Mesothelial cell of epicardium (in vitro differentiated cells): ENCODE data around the gene TSPEAR. TPM values are rescaled to one million over a fixed set of nuclear protein-coding genes. Genes with fewer than 3 reads are reported as not detected.
"Not testable (repeated sequence)": the region's sequence is repeated elsewhere in the genome, so short reads cannot be mapped to it uniquely, and the experiment has no call there.

Experiments used
- DNase-seq, 2 experiments: peaks; one replicate each; pipeline ENCODE4 v3.0.0; 2021; ENCODE audit warnings: low spot score in 2 of 2; ENCODE audit not compliant: unreplicated experiment in 2 of 2
- H3K27ac Mint-ChIP-seq: 2 replicates; pipeline ENCODE4 v1.8.0; 2021; ENCODE audit warnings: mixed read lengths
- H3K27me3 Mint-ChIP-seq: 2 replicates; pipeline ENCODE4 v1.8.0; 2021; ENCODE audit warnings: low read depth, mixed read lengths
- H3K36me3 Mint-ChIP-seq: 2 replicates; pipeline ENCODE4 v1.8.0; 2021; ENCODE audit warnings: mixed read lengths
- H3K4me1 Mint-ChIP-seq: 2 replicates; pipeline ENCODE4 v1.8.0; 2021; ENCODE audit warnings: mixed read lengths
- H3K4me3 Mint-ChIP-seq: 2 replicates; pipeline ENCODE4 v1.8.0; 2021; ENCODE audit warnings: mild to moderate bottlenecking, moderate library complexity, mixed read lengths
- H3K9me3 Mint-ChIP-seq: 2 replicates; pipeline ENCODE4 v1.8.0; 2021; ENCODE audit warnings: mixed read lengths
- CTCF ChIP-seq: fragments of 200-600 bp; sonication (generic); IDR thresholded peaks from one replicate; pipeline ENCODE4 v1.5.0; 2021; ENCODE audit warnings: antibody characterized with exemption; ENCODE audit not compliant: unreplicated experiment
- total RNA-seq: library from RNA; stranded (reverse); gene quantifications from 3 replicates; pipeline ENCODE4 v1.2.1, GENCODE V29; 2021

TSPEAR gene
- total RNA-seq, 1 donor from 2014 or later = 0.11 TPM

- TF ChIP-seq CTCF = no peak
- peaks cover 60% of the 10 kb centered on the region for H3K27me3 Mint-ChIP-seq
- H3K9me3 Mint-ChIP-seq = peaks cover 21% of the 10 kb centered on the region
- no peak overlapping the region for H3K4me3 Mint-ChIP-seq
- peak in 1 of 2 experiments; percentile 25 for DNase-seq
- no peak overlapping the region for H3K27ac Mint-ChIP-seq
- peaks cover 2% of the 10 kb centered on the region for H3K36me3 Mint-ChIP-seq
- peaks cover 11% of the 10 kb centered on the region for H3K4me1 Mint-ChIP-seq
Measured at GRCh38 chr21:44695184-44695583, 16.2 kb downstream of the TSPEAR start.

- Mint-ChIP-seq H3K27ac (no peak overlapping the region), H3K9me3 (peaks cover 21% of the 10 kb centered on the region)
Measured at GRCh38 chr21:44694776-44695175, 16.6 kb downstream of the TSPEAR start.

GRCh38 chr21:44692798-44693512 is 18.4 kb downstream of the TSPEAR start:
- TF ChIP-seq CTCF = no peak
- DNase-seq = no peak
- H3K4me1 Mint-ChIP-seq = peaks cover 8% of the 10 kb centered on the region
- peaks cover 21% of the 10 kb centered on the region for H3K9me3 Mint-ChIP-seq
- no peak overlapping the region for H3K27ac Mint-ChIP-seq
- H3K4me3 Mint-ChIP-seq = no peak overlapping the region
- H3K27me3 Mint-ChIP-seq = peaks cover 50% of the 10 kb centered on the region
- peaks cover 2% of the 10 kb centered on the region for H3K36me3 Mint-ChIP-seq

More at GRCh38 chr21:44694776-44695175, 16.6 kb downstream of the TSPEAR start:
- peak in 1 of 2 experiments; percentile 19 for DNase-seq
- H3K4me1 Mint-ChIP-seq = peaks cover 11% of the 10 kb centered on the region
- TF ChIP-seq CTCF = no peak
- peaks cover 2% of the 10 kb centered on the region for H3K36me3 Mint-ChIP-seq
- peaks cover 60% of the 10 kb centered on the region for H3K27me3 Mint-ChIP-seq
- H3K4me3 Mint-ChIP-seq = no peak overlapping the region

- Mint-ChIP-seq H3K4me1 (peaks cover 2% of the 10 kb centered on the region), H3K36me3 (peaks cover 2% of the 10 kb centered on the region), H3K4me3 (no peak overlapping the region), H3K9me3 (peaks cover 21% of the 10 kb centered on the region), H3K27me3 (peaks cover 51% of the 10 kb centered on the region), H3K27ac (no peak overlapping the region)
- TF ChIP-seq CTCF = no peak
- DNase-seq = no peak
Measured at GRCh38 chr21:44691686-44692085, 19.7 kb downstream of the TSPEAR start.

GRCh38 chr21:44689740-44690139 is 21.6 kb downstream of the TSPEAR start:
- H3K4me1 Mint-ChIP-seq, H3K4me3 Mint-ChIP-seq, H3K27ac Mint-ChIP-seq, H3K36me3 Mint-ChIP-seq: not testable (repeated sequence)
- DNase-seq = peak in 1 of 2 experiments; percentile 13
- Mint-ChIP-seq H3K27me3 (peaks cover 49% of the 10 kb centered on the region), H3K9me3 (peaks cover 21% of the 10 kb centered on the region)

GRCh38 chr21:44687671-44688070 is 23.7 kb downstream of the TSPEAR start:
- peaks cover 5% of the 10 kb centered on the region for H3K4me1 Mint-ChIP-seq
- peaks cover 2% of the 10 kb centered on the region for H3K36me3 Mint-ChIP-seq
- H3K4me3 Mint-ChIP-seq = no peak overlapping the region
- peak in 1 of 2 experiments; percentile 10 for DNase-seq
- no peak overlapping the region for H3K27ac Mint-ChIP-seq
- no peak for TF ChIP-seq CTCF
- peaks cover 5% of the 10 kb centered on the region for H3K9me3 Mint-ChIP-seq
- peaks cover 58% of the 10 kb centered on the region for H3K27me3 Mint-ChIP-seq
